GM19372 (cell line): ENCODE results near the gene PI4KB.
"Not testable (repeated sequence)": the region's sequence is repeated elsewhere in the genome, so short reads cannot be mapped to it uniquely, and the experiment has no call there.

Experiments used
- ATAC-seq: cut with Tn5 transposase; IDR thresholded peaks from one replicate; pipeline ENCODE4 v1.9.1; 2021; ENCODE audit warnings: mild to moderate bottlenecking, low read depth, moderate library complexity; ENCODE audit not compliant: unreplicated experiment

Gene PI4KB

GRCh38 chr1:151327223-151327902 lies at the start of gene PI4KB:
PI4KB (minus strand) TSS chr1:151327416; CDS start chr1:151316481, 10,935 bp downstream.
- peak; percentile 82 for ATAC-seq

- ATAC-seq = no peak
These were observed 46.0 kb upstream of the PI4KB start for GRCh38 chr1:151373196-151373595.

GRCh38 chr1:151372058-151372934 lies 45.1 kb upstream of the PI4KB start, which contains the start of gene SELENBP1:
SELENBP1 (minus strand) TSS chr1:151372705; CDS start chr1:151372641, 64 bp downstream.
- no peak for ATAC-seq

DNA sequence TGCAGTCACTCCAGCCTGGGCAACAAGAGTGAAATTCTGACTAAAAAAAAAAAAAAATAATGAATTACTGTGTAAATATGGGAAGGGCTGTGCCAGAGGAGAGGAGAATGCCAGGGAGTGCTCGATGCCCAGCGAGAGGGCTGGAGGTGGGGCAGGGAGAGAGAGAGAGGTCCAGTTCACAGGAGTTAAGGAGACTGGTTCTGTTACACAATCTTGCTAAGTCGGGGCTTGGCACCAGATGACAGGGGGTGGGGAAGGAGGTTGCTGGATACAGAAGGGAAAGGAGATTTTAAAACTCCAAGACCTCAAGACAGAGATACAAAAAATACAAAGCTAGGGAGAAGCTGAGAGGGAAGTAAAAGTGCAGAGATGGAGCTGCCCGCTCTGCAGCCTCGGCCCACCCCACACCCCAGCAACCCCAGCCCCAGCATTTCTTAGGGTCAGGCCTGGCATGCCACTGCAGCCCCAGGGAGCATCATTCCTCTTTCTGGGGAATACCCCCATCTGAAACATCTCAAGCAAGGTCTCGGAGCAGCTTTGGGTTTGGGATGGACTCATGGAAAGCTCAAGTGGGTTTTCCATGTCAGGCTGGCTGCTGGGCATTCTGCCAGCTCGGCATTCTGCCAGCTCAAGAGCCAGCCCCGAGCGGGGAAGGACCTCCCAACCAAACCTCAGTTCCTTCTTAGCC lies 44.3 kb upstream of the PI4KB start:
- ATAC-seq = no peak

DNA sequence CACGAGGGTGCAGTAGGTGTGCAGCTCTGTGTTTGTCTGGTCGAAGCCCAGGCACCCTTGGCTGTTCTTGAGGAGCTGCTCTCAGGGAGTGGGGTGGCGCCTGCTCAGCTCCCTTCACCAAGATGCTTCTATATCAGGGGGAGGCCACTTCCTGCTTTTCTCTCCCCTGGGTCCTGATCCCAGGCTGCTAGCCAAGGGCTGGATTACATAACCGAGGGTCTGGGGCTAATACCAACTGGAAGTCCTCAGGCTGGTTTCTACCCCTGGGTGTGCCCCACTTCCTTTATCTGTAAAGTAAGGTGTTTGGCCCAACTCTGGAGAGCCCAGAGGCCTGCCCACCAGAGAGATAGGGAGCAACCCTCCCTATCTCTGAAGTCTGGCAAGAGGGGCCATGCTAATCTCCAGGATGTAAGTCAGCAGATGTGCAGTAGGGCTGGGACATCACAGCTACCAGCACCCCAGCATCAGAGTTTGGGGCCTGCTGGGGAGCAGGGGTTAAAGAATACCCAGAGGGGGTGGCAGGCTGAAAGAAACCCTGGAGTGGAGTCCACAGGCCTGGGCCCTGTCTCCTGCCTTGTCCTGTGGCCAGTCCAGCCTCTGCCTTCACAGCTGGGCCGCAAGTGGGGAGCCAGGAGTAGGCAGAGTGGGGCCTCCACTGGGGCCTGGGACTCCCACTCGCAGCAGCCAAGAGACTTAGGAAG lies 43.1 kb upstream of the PI4KB start:
- ATAC-seq = no peak

- ATAC-seq = no peak
These were observed 42.4 kb upstream of the PI4KB start for GRCh38 chr1:151369621-151370048.

DNA sequence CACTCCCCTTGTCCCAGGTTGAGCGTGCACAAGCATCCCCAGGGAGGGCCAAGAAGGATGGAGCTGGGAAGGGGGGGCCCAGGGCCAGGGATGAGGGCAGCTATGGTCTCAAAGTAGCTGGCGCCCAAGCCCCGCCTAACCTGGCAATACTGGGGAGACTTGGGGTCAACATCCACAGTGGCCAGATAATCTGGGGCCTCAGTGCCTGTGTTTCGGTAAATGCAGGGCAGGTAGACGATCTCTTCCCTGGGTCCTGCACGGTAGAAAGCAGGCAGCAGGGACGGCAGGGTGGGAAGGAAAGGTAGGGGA lies 42.0 kb upstream of the PI4KB start:
- ATAC-seq = no peak

DNA sequence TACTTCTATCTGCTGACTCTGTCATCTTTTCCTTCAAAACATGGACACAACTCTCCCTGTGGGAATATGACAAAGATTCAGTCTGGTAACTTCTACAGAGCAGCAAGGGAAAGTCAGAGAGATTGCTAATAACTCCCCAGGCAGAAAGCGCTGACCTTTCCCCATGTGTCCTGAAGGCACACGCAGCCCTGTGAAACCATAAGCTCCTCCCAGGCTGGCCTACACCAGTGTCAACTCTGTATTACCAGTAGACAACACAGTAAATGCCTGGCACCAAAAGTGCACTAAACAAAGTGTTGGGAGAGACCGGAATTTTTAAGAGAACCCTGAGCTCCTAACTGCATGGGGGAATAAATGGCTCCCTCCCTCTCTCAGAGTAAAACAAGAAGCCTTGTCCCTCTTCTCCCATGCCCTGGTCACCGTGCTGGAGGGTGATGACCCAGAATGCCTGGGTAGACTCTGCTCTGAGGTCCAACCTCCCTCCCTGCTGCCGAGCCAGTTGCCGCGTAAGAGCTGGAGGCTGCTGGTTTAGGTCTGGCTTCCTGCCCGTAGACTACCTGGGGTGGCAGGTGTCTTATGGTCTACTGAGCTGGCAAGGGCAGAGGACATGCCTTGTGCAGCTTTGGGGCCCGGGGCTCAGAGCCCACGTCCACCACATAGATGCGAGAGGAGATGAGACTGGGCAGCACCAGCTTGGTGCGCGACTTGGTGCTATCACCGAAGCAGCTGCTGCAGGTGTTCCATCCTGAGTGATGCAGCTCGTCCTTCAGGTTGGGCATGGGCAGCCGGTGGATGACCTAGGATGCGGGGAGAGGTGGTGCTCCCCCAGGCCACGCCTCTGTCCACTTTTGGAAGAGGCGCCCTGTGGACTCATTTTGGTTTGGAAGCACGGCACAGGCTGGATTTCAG lies 41.4 kb upstream of the PI4KB start:
- ATAC-seq = no peak

DNA sequence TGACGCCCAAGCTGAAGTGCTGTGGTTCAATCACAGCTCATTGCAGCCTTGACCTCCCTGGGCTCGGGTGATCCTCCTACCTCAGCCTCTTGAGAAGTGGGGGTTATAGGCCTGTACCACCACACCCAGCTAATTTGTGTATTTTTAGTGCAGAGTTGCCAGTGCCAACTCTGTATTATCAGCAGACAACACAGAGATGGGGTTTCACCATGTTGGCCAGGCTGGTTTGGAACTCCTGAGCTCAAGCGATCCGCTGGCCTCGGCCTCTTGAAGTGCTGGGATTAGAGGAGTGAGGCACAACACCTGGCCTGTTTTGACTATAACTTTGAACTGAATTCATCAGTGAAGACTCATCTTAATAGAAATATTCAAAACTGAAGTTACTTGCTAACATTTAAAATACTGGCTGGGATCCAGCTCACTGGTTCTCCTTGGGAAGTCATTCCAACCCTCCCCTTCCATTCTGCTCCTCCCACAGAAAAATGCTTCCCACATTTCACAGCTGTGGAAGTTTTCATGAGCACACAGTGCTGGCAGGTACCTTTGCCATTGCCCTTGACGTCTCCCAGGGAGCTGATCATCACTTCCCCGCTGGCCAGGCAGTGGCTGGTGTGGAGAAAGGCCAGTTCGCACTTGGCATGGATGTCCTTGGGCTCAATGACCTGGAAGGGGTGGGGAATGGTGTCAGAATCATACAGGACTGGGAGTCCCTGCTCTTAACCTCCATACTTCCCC lies 40.6 kb upstream of the PI4KB start:
- no peak for ATAC-seq

GRCh38 chr1:151364996-151365395 lies 37.8 kb upstream of the PI4KB start:
- ATAC-seq = no peak

DNA sequence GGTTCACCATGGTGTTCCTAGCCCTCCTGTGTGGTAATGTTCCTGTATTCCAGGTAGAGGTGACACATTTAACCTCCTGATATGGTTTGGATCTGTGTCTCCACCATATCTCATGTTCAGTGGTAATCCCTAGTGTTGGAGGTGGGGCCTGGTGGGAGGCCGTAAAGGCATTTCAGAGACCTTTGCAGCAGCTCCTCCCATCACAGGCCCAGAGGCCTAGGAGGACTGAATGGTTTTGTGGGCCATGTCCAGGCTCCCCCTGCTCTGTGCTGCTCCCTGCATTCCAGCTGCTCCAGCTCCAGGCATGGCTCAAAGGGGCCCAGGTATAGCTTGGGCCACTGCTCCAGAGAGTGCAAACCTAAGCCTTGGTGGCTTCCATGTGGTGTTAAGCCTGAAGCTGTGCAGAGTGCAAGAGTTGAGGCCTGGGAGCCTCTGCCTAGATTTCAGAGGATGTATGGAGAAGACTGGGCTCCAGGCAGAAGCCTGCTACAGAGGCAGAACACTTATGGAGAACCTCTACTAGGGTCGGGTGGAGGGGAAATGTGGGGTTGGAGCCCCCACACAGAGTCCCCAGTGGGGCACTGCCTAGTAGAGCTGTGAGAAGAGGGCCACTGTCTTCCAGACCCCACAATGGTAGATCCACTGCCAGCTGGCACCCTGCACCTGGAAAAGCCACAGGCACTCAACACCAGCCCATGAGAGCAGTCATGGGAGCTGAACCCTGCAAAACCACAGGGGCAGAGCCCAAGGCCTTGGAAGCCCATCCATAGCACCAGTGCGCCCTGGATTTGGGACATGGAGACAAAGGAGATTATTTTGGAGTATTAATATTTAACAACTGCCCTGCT lies 35.3 kb upstream of the PI4KB start:
- ATAC-seq = no peak

DNA sequence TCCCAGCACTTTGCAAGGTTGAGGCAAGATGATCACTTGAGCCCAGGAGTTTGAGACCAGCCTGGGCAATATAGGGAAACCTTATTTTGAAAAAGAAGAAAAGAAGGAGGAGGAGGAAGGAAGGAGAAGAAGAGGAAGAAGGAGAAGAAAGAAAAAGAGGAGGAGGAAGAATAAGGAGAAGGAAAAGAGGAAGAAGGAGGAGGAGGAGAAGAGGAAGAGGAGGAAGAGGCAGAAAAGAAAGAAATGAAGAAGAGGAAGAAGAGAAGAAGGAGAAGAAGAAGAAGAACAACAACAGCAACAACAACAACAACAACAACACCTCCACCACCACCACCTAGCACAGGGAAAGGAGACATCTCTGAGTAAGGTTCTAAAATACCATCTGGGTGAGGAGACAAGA lies 34.7 kb upstream of the PI4KB start:
- ATAC-seq = no peak

DNA sequence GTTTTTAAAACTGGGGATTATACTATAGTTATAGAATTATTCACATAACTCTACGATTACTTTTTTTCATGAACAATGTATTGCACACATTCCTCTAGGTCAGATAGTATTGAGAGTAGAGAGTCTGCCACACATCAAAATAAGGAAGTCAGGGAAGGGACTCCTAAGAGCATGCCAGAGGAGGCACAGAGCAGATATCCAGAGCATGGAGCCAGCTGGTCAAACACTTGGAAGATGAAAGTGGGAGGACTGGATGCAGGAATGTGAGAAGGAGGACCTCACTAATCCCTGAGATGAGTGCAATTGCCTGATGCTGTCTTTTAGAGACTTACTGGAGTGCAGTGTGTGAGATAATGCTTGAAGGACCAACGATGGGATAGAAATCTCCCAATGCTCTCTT lies 29.5 kb upstream of the PI4KB start:
- no peak for ATAC-seq

DNA sequence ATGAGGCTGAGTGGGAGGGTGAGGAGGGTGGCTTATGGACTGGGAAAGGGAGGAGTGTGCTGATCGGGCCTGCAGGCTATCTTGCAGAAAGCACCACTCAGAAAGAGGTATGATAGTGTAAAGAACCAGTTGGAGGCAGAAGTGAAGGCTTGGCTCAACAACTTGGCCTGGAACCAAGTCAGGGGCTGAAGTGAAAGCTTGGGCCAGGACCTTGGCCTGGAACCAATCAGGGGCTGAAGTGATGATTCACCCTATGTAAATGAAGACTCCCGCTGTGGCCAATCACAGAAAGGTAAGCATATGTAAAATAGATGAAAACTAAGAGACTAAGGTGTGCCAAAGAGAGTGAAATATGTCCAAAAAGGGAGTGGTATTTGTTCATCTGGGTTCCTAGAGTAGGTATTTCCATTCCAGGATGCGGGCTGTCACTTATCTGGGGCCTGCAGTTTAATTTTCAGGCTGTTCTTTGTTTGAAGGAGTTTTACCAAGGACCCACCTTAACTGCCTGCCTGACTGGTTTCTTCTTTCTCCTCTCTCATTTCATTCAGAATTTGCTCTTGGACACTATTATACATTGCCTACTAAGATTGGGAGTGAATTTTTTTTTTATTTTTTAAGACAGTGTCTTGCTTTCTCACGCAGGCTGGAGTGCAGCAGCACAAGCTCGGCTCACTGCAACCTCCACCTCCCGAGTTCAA lies 25.0 kb upstream of the PI4KB start:
- ATAC-seq = no peak

DNA sequence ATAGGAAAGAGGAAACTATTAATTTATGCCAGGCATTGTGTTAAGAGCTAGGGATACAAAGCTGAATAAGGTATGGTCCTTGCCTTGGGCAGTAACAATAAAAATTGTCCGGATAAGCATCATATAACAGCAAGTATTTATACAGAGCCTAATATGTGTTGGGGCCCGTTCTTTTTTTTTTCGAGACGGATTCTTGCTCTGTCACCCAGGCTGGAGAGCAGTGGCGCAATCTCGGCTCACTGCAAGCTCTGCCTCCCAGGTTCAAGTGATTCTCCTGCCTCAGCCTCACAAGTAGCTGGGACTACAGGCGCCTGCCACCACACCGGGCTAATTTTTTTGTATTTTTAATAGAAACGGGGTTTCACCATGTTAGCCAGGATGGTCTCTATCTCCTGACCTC lies 23.1 kb upstream of the PI4KB start:
- ATAC-seq = not testable (repeated sequence)

GRCh38 chr1:151347523-151348246 lies 20.5 kb upstream of the PI4KB start:
- no peak for ATAC-seq
